ENCODE data around the gene FTL.

- TF ChIP-seq CTCF (IDR thresholded peaks at IDR 0.05) (no peak), POLR2AphosphoS5 (IDR thresholded peaks at IDR 0.05) (no peak)
Measured at GRCh38 chr19:48970139-48970766, 5.1 kb downstream of the FTL start.
